BLaER1 (cell line): ENCODE results near the gene SAMD9L.
A peak's percentile ranks its signal among the peaks of the same experiment; 100 is the strongest.
"Not testable (repeated sequence)": the region's sequence is repeated elsewhere in the genome, so short reads cannot be mapped to it uniquely, and the experiment has no call there.

Experiments used
- H3K27ac ChIP-seq: shearing (Covaris generic); formaldehyde crosslinking; 2 replicates; pipeline ENCODE4 v1.8.1; 2022
- H3K27me3 ChIP-seq: shearing (Covaris generic); formaldehyde crosslinking; 2 replicates; pipeline ENCODE4 v1.8.1; 2022
- H3K36me3 ChIP-seq: shearing (Covaris generic); formaldehyde crosslinking; 2 replicates; pipeline ENCODE4 v1.8.1; 2022
- H3K4me1 ChIP-seq: shearing (Covaris generic); formaldehyde crosslinking; 2 replicates; pipeline ENCODE4 v1.8.1; 2022
- H3K4me2 ChIP-seq: shearing (Covaris generic); formaldehyde crosslinking; 2 replicates; pipeline ENCODE4 v1.8.1; 2022
- H3K4me3 ChIP-seq: shearing (Covaris generic); formaldehyde crosslinking; 2 replicates; pipeline ENCODE4 v1.8.1; 2022
- H3K9ac ChIP-seq: shearing (Covaris generic); formaldehyde crosslinking; 2 replicates; pipeline ENCODE4 v1.8.1; 2022
- H3K9me3 ChIP-seq: shearing (Covaris generic); formaldehyde crosslinking; 2 replicates; pipeline ENCODE4 v1.8.1; 2022
- H4K20me1 ChIP-seq: shearing (Covaris generic); formaldehyde crosslinking; 2 replicates; pipeline ENCODE4 v1.8.1; 2022
- Cebpa-rat ChIP-seq: shearing (Covaris generic); IDR thresholded peaks from 2 replicates; pipeline ENCODE4 v1.8.1; 2022

Gene SAMD9L

GRCh38 chr7:93146472-93147141 is 1.6 kb downstream of the SAMD9L start:
- no peaks in the 10 kb centered on the region for H3K36me3 ChIP-seq
- no peaks in the 10 kb centered on the region for H3K27me3 ChIP-seq
- H4K20me1 ChIP-seq, result no peaks in the 10 kb centered on the region
- H3K27ac ChIP-seq, result peak overlapping the region; percentile 51
- peak overlapping the region; percentile 73 for H3K4me2 ChIP-seq
- H3K4me1 ChIP-seq, result peaks cover 30% of the 10 kb centered on the region
- no peak for TF ChIP-seq Cebpa-rat
- H3K9ac ChIP-seq, result peak overlapping the region; percentile 70; the same call in 1 of the 2 replicates
- H3K4me3 ChIP-seq, result peak overlapping the region; percentile 60
- no peaks in the 10 kb centered on the region for H3K9me3 ChIP-seq

- no peak overlapping the region for H3K9ac ChIP-seq
- no peak overlapping the region for H3K4me3 ChIP-seq
- no peak for TF ChIP-seq Cebpa-rat
- H3K9me3 ChIP-seq, result no peaks in the 10 kb centered on the region
- H3K27me3 ChIP-seq, result no peaks in the 10 kb centered on the region
- no peaks in the 10 kb centered on the region for H3K36me3 ChIP-seq
- H3K27ac ChIP-seq, result no peak overlapping the region
- H3K4me1 ChIP-seq, result peaks cover 30% of the 10 kb centered on the region
- H3K4me2 ChIP-seq, result peak overlapping the region; percentile 73
- no peaks in the 10 kb centered on the region for H4K20me1 ChIP-seq
Observed at GRCh38 chr7:93146036-93146435, 2.1 kb downstream of the SAMD9L start.

GRCh38 chr7:93145354-93145753 is 2.8 kb downstream of the SAMD9L start:
- no peaks in the 10 kb centered on the region for H3K9me3 ChIP-seq
- no peak overlapping the region for H3K27ac ChIP-seq
- peaks cover 30% of the 10 kb centered on the region for H3K4me1 ChIP-seq
- no peak overlapping the region for H3K4me2 ChIP-seq
- no peaks in the 10 kb centered on the region for H3K27me3 ChIP-seq
- H3K9ac ChIP-seq, result no peak overlapping the region
- no peak for TF ChIP-seq Cebpa-rat
- H4K20me1 ChIP-seq, result no peaks in the 10 kb centered on the region
- H3K36me3 ChIP-seq, result no peaks in the 10 kb centered on the region
- no peak overlapping the region for H3K4me3 ChIP-seq

GRCh38 chr7:93142127-93142526 is 6.1 kb downstream of the SAMD9L start:
- Histone ChIP-seq H3K4me3 (no peak overlapping the region), H3K9ac (no peak overlapping the region), H3K4me1 (peaks cover 18% of the 10 kb centered on the region), H3K9me3 (no peaks in the 10 kb centered on the region), H3K36me3 (no peaks in the 10 kb centered on the region), H4K20me1 (no peaks in the 10 kb centered on the region), H3K4me2 (no peak overlapping the region), H3K27me3 (no peaks in the 10 kb centered on the region), H3K27ac (no peak overlapping the region)
- no peak for TF ChIP-seq Cebpa-rat

- TF ChIP-seq Cebpa-rat, result no peak
- H3K9me3 ChIP-seq, result no peaks in the 10 kb centered on the region
- H3K4me2 ChIP-seq, result no peak overlapping the region
- H4K20me1 ChIP-seq, result no peaks in the 10 kb centered on the region
- no peak overlapping the region for H3K4me3 ChIP-seq
- H3K27me3 ChIP-seq, result no peaks in the 10 kb centered on the region
- peaks cover 4% of the 10 kb centered on the region; the same call in 1 of the 2 replicates for H3K4me1 ChIP-seq
- peaks cover under 1% of the 10 kb centered on the region; the same call in 1 of the 2 replicates for H3K36me3 ChIP-seq
- H3K27ac ChIP-seq, result no peak overlapping the region
- no peak overlapping the region for H3K9ac ChIP-seq
Observed at GRCh38 chr7:93140582-93141191, 7.5 kb downstream of the SAMD9L start.

GRCh38 chr7:93138576-93138975 is 9.6 kb downstream of the SAMD9L start:
- Histone ChIP-seq H4K20me1 (no peaks in the 10 kb centered on the region), H3K36me3 (peaks cover 10% of the 10 kb centered on the region; the same call in 1 of the 2 replicates), H3K9ac (no peak overlapping the region), H3K9me3 (no peaks in the 10 kb centered on the region), H3K4me1 (no peaks in the 10 kb centered on the region), H3K27me3 (no peaks in the 10 kb centered on the region), H3K4me2 (no peak overlapping the region), H3K27ac (no peak overlapping the region), H3K4me3 (no peak overlapping the region)
- no peak for TF ChIP-seq Cebpa-rat

- H3K9ac ChIP-seq, result no peak overlapping the region
- no peak overlapping the region for H3K4me2 ChIP-seq
- no peaks in the 10 kb centered on the region for H3K4me1 ChIP-seq
- H3K27ac ChIP-seq, result no peak overlapping the region
- H3K9me3 ChIP-seq, result peaks cover under 1% of the 10 kb centered on the region; the same call in 1 of the 2 replicates
- no peak for TF ChIP-seq Cebpa-rat
- H3K4me3 ChIP-seq, result no peak overlapping the region
- H4K20me1 ChIP-seq, result no peaks in the 10 kb centered on the region
- peaks cover 10% of the 10 kb centered on the region; the same call in 1 of the 2 replicates for H3K36me3 ChIP-seq
- H3K27me3 ChIP-seq, result no peaks in the 10 kb centered on the region
Observed at GRCh38 chr7:93133005-93133404, 15.2 kb downstream of the SAMD9L start.

- no peak overlapping the region for H3K4me2 ChIP-seq
Observed at GRCh38 chr7:93132216-93132615, 16.0 kb downstream of the SAMD9L start.

GRCh38 chr7:93126954-93127353 is 21.2 kb downstream of the SAMD9L start:
- H3K4me3 ChIP-seq, H3K27ac ChIP-seq, H3K4me2 ChIP-seq, H3K4me1 ChIP-seq, H3K27me3 ChIP-seq, H3K9ac ChIP-seq, H3K36me3 ChIP-seq, H4K20me1 ChIP-seq: not testable (repeated sequence)
- peaks cover 23% of the 10 kb centered on the region for H3K9me3 ChIP-seq

More at GRCh38 chr7:93132216-93132615, 16.0 kb downstream of the SAMD9L start:
- Histone ChIP-seq H3K9ac (no peak overlapping the region), H3K4me1 (no peaks in the 10 kb centered on the region), H3K4me3 (no peak overlapping the region), H3K27ac (no peak overlapping the region), H3K36me3 (peaks cover 10% of the 10 kb centered on the region; the same call in 1 of the 2 replicates), H3K9me3 (peaks cover 9% of the 10 kb centered on the region), H3K27me3 (no peaks in the 10 kb centered on the region), H4K20me1 (no peaks in the 10 kb centered on the region)
- no peak for TF ChIP-seq Cebpa-rat

GRCh38 chr7:93123532-93123931 is 24.7 kb downstream of the SAMD9L start:
- not testable (repeated sequence) for H3K4me1 ChIP-seq, H3K4me2 ChIP-seq, H3K27me3 ChIP-seq, H3K9ac ChIP-seq, H3K4me3 ChIP-seq, H3K27ac ChIP-seq, H3K36me3 ChIP-seq, H4K20me1 ChIP-seq
- H3K9me3 ChIP-seq, result peaks cover 42% of the 10 kb centered on the region
